Activated effector memory CD4-positive, alpha-beta T cell treated with Interleukin-2 at 50 U/mL for 16 hours (primary cell): Measurements from ENCODE around the gene CFAP54.
"Not testable (repeated sequence)": the region's sequence is repeated elsewhere in the genome, so short reads cannot be mapped to it uniquely, and the experiment has no call there.

Experiments used
- DNase-seq: peaks from one replicate; pipeline ENCODE4 v3.0.0-alpha.2; 2020

CFAP54 gene

GRCh38 chr12:96489392-96490056 lies at the start of gene CFAP54:
Gene CFAP54 (plus strand): TSS chr12:96489577. CDS start chr12:96489610, 33 bp downstream.
- DNase-seq: peak; percentile 91

GRCh38 chr12:96441816-96442215 lies 47.6 kb upstream of the CFAP54 start:
- no peak for DNase-seq

- DNase-seq: no peak
Observed at GRCh38 chr12:96442906-96443305, 46.5 kb upstream of the CFAP54 start.

GRCh38 chr12:96444399-96444798 lies 45.0 kb upstream of the CFAP54 start:
- DNase-seq: no peak

GRCh38 chr12:96445691-96446583 lies 43.4 kb upstream of the CFAP54 start:
- DNase-seq: peak; percentile 27

GRCh38 chr12:96447256-96447655 lies 42.1 kb upstream of the CFAP54 start:
- no peak for DNase-seq

GRCh38 chr12:96448300-96448699 lies 41.1 kb upstream of the CFAP54 start:
- DNase-seq: no peak

- DNase-seq: no peak
Observed at GRCh38 chr12:96452261-96452922, 37.0 kb upstream of the CFAP54 start.

GRCh38 chr12:96454396-96454795 lies 35.0 kb upstream of the CFAP54 start:
- DNase-seq: no peak

- no peak for DNase-seq
Observed at GRCh38 chr12:96456265-96456974, 33.0 kb upstream of the CFAP54 start.

GRCh38 chr12:96457191-96457930 lies 32.0 kb upstream of the CFAP54 start:
- DNase-seq: no peak

- DNase-seq: not testable (repeated sequence)
Observed at GRCh38 chr12:96459281-96459680, 30.1 kb upstream of the CFAP54 start.

GRCh38 chr12:96462571-96463280 lies 26.7 kb upstream of the CFAP54 start:
- DNase-seq: no peak

- no peak for DNase-seq
Observed at GRCh38 chr12:96465896-96466295, 23.5 kb upstream of the CFAP54 start.

- DNase-seq: no peak
Observed at GRCh38 chr12:96466939-96467751, 22.2 kb upstream of the CFAP54 start.

GRCh38 chr12:96471368-96472050 lies 17.9 kb upstream of the CFAP54 start:
- DNase-seq: no peak

GRCh38 chr12:96472384-96472783 lies 17.0 kb upstream of the CFAP54 start:
- DNase-seq: no peak

- no peak for DNase-seq
Observed at GRCh38 chr12:96473394-96474093, 15.8 kb upstream of the CFAP54 start.

GRCh38 chr12:96474206-96474605 lies 15.2 kb upstream of the CFAP54 start:
- no peak for DNase-seq
